Osteocyte (in vitro differentiated cells): ENCODE data around the gene BCKDHA. TPM values are rescaled to one million over a fixed set of nuclear protein-coding genes. Genes with fewer than 3 reads are reported as not detected.

Experiments
- DNase-seq: peaks from one replicate; pipeline ENCODE4 v3.0.0; 2021; ENCODE audit warnings: mixed read lengths; ENCODE audit not compliant: unreplicated experiment; ENCODE audit errors: extremely low spot score
- H3K27ac Mint-ChIP-seq: one replicate; pipeline ENCODE4 v1.8.0; 2021; ENCODE audit warnings: mild to moderate bottlenecking, mixed read lengths; ENCODE audit not compliant: unreplicated experiment
- H3K27me3 Mint-ChIP-seq: one replicate; pipeline ENCODE4 v1.8.0; 2021; ENCODE audit warnings: mixed read lengths; ENCODE audit not compliant: unreplicated experiment
- H3K36me3 Mint-ChIP-seq: one replicate; pipeline ENCODE4 v1.8.0; 2021; ENCODE audit warnings: mixed read lengths; ENCODE audit not compliant: unreplicated experiment
- H3K4me1 Mint-ChIP-seq: one replicate; pipeline ENCODE4 v1.8.0; 2021; ENCODE audit warnings: mixed read lengths; ENCODE audit not compliant: unreplicated experiment
- H3K4me3 Mint-ChIP-seq: one replicate; pipeline ENCODE4 v1.8.0; 2021; ENCODE audit warnings: mild to moderate bottlenecking, moderate library complexity, mixed read lengths; ENCODE audit not compliant: unreplicated experiment
- H3K9me3 Mint-ChIP-seq: one replicate; pipeline ENCODE4 v1.8.0; 2021; ENCODE audit warnings: mixed read lengths; ENCODE audit not compliant: unreplicated experiment
- long read RNA-seq: library from polyadenylated mRNA; unstranded; transcript quantifications from one replicate; pipeline ENCODE4 v2.0.0, GENCODE V29; 2021
- total RNA-seq: library from RNA; stranded (reverse); gene quantifications from 2 replicates; pipeline ENCODE4 v1.2.1, GENCODE V29; 2021
- TF ChIP-seq, protein P1 (sequence below): fragments of 200-600 bp; sonication (generic); IDR thresholded peaks from 2 replicates; pipeline ENCODE4 v1.5.0; 2021; ENCODE audit warnings: antibody characterized with exemption, mild to moderate bottlenecking, moderate library complexity

BCKDHA gene
- total RNA-seq = 12.5 and 19.8 TPM in 2 replicates
- long read RNA-seq, transcript BCKDHA-201 (9 exons, 2,103 nt) = major isoform, 38 of 42 reads
- long read RNA-seq, partial matches to known transcripts = 0 of 42 reads
- long read RNA-seq, other reads (novel, unspliced or antisense) = 4 of 42 reads

DNA sequence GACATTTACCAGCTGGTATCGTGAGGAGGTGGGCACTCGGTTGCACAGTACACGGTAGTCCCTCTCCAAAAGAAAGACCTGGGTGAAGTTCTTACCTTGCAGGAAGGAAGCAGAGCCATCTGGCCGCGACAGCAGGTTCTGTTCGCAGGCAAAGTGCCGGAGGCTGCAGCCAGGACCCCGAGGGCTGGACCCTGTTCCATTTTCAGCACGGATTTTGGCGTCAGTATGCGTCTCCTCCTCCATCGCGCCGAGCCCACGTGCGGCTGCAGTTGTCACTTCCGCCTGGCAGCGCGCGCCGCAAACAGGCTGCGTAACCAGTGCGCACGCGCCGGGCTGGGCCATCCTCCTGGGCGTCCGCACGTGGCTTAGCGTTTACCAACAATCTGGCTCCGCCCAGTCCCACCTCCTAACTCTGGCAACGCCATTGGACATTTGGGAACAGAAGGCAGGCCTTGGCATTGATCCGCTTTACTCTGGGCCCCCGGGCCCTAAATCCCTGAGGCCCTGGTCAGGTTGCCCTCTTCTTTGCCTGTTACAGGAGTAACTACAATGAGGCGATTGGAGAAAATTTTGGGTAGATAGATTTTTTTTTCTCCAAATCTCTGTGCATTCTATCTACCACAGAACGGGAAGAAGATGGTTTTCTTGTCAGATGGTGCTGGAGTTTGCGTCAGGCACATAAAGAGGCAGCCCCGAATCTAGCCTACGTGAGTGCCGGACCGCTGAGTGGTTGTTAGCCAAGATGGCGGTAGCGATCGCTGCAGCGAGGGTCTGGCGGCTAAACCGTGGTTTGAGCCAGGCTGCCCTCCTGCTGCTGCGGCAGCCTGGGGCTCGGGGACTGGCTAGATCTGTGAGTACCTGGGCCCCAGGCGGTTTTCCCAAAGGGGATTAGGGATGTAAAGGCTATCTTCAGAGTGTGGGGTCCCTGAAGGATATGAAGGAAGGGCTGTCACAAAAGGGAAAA lies at the start of gene BCKDHA, which contains the start of gene EXOSC5:
TSS of gene BCKDHA (plus strand) at position 733 of the 964 bp plus-strand sequence. CDS start at position 743, 10 bp downstream.
TSS of gene EXOSC5 (minus strand) at position 274 of the 964 bp plus-strand sequence. CDS start at position 243, 31 bp downstream.
- Mint-ChIP-seq H3K9me3 (no peaks in the 10 kb centered on the region), H3K36me3 (peaks cover 3% of the 10 kb centered on the region), H3K27me3 (no peaks in the 10 kb centered on the region), H3K4me1 (peaks cover 30% of the 10 kb centered on the region), H3K4me3 (peak within 1 kb of the TSS; percentile 99), H3K27ac (peak within 1 kb of the TSS; percentile 99)
- DNase-seq = peak; percentile 100
- TF ChIP-seq, protein P1, sequence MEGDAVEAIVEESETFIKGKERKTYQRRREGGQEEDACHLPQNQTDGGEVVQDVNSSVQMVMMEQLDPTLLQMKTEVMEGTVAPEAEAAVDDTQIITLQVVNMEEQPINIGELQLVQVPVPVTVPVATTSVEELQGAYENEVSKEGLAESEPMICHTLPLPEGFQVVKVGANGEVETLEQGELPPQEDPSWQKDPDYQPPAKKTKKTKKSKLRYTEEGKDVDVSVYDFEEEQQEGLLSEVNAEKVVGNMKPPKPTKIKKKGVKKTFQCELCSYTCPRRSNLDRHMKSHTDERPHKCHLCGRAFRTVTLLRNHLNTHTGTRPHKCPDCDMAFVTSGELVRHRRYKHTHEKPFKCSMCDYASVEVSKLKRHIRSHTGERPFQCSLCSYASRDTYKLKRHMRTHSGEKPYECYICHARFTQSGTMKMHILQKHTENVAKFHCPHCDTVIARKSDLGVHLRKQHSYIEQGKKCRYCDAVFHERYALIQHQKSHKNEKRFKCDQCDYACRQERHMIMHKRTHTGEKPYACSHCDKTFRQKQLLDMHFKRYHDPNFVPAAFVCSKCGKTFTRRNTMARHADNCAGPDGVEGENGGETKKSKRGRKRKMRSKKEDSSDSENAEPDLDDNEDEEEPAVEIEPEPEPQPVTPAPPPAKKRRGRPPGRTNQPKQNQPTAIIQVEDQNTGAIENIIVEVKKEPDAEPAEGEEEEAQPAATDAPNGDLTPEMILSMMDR = no peak

DNA sequence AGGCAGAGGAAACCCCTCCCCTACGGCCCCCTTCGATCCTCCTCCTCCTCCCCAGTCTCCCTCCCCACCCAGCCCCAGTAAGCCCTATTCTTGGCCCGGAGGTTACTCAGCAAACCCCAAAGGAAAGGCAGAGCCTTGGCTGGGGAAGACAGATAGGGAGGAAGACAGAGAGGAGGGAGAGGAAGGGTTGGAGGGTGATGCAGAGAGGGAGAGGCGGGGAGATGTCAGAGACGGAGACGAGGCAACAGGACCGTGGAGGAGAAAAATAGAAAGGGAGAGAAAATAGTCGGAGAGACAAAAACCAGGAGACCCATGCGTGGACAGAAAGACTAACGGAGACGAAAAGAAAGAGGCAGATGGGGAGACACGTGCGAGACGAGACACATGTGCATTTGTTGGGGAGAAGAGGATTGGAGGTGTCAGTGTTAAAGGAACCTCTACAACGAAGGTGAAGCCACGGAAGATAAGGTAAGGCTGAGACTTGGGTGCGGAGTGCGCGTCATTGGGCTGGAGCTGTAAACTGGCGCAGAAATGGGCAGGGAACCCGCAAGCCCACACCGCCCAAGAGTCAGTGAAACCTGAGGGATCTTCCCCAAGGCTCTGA lies 46.8 kb upstream of the BCKDHA start:
- Mint-ChIP-seq H3K27ac (peak overlapping the region; percentile 78), H3K4me1 (peaks cover 27% of the 10 kb centered on the region)

DNA sequence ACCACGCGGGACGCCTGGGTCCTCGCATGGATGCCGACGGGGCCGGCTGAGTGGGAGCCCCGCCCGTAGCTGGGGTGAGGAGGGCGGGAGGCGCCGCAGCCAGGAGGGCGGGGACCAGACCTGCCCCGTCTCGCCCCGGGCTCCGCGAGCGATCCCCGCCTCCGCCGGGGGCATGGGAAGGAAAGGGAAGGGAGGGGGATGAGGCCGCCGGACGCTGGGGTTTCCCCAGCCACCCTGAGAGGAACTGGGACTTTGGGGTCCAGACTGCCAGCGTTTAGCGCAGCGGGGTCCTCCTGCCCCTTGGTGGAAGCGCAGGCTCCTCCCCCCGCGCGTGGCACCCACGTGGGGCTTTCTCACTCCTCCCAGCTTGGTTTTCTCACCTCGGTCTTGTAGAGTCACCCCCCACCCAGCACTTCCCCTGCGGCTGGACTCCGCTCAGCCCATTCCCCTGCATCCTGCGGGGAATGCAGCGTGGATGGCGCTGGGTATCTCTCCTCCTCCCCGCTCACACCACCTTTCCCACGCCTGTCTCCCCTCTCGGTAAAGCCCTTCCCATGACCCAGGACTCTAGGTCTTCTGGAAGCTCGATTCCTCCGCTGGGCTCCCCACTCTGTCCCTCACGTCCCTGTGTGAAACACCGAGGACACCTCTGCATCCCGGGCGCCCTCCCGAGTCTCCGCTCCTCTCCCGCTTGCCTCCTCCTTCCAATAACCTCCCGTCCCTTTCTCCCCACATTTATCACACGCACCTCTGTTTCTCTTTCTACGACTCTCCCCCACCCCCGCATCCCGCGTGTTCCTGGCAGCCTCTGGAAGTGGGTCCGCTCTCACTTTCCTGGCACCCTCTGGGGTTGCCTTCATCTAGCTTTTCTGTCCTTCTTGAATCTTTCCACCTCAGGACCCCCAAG lies 46.0 kb upstream of the BCKDHA start:
- Mint-ChIP-seq H3K27me3 (no peaks in the 10 kb centered on the region), H3K36me3 (peaks cover 6% of the 10 kb centered on the region), H3K27ac (peak overlapping the region; percentile 92), H3K4me3 (peak overlapping the region; percentile 97), H3K9me3 (no peaks in the 10 kb centered on the region), H3K4me1 (peaks cover 27% of the 10 kb centered on the region)
- TF ChIP-seq, protein P1 = no peak
- peak; percentile 88 for DNase-seq

More for the DNA sequence above, 46.8 kb upstream of the BCKDHA start:
- H3K36me3 Mint-ChIP-seq = peaks cover 9% of the 10 kb centered on the region
- no peaks in the 10 kb centered on the region for H3K27me3 Mint-ChIP-seq
- H3K4me3 Mint-ChIP-seq = peak overlapping the region; percentile 97
- DNase-seq = no peak
- H3K9me3 Mint-ChIP-seq = no peaks in the 10 kb centered on the region
- TF ChIP-seq, protein P1 = no peak

DNA sequence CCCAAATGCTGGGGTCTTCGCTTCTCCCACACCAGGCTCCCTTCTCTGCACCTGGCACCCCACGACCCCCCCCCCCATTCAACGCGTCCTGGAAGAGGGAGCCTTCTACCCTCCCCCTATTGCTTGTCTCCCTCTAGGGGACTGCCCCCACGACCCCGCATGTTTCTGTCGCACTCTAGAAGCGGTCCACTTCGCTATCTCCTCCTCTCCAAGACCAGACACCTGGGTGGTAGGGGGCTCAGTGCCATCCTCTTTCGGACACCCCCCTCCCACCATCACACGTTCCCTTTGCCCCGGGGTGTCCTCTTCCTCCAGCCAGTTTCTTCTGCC lies 45.4 kb upstream of the BCKDHA start:
- DNase-seq = no peak
- peak overlapping the region; percentile 92 for H3K27ac Mint-ChIP-seq
- no peaks in the 10 kb centered on the region for H3K9me3 Mint-ChIP-seq
- H3K36me3 Mint-ChIP-seq = peaks cover 3% of the 10 kb centered on the region
- TF ChIP-seq, protein P1 = no peak
- no peaks in the 10 kb centered on the region for H3K27me3 Mint-ChIP-seq
- H3K4me3 Mint-ChIP-seq = peak overlapping the region; percentile 97
- peaks cover 27% of the 10 kb centered on the region for H3K4me1 Mint-ChIP-seq
